H9 (cell line): ENCODE measurements around the gene CD81. TPM values are rescaled to one million over a fixed set of nuclear protein-coding genes. Genes with fewer than 3 reads are reported as not detected.

Source experiments
- DNase-seq: peaks from one replicate; pipeline ENCODE4 v3.0.0-alpha.2; 2017
- H2AFZ ChIP-seq: one replicate; pipeline ENCODE4 v1.6.1; 2013; ENCODE audit warnings: mild to moderate bottlenecking, low read length, control low read depth, moderate library complexity
- H2AK5ac ChIP-seq: 2 replicates; pipeline ENCODE4 v1.6.1; 2013; ENCODE audit warnings: low read length, control low read depth, mixed read lengths; ENCODE audit not compliant: insufficient read length
- H2BK120ac ChIP-seq: one replicate; pipeline ENCODE4 v1.6.1; 2013; ENCODE audit warnings: low read depth, mild to moderate bottlenecking, low read length, control low read depth, inconsistent platforms; ENCODE audit not compliant: poor library complexity, severe bottlenecking
- H2BK12ac ChIP-seq: 2 replicates; pipeline ENCODE4 v1.6.1; 2013; ENCODE audit warnings: low read length, control low read depth, mixed read lengths, low read depth; ENCODE audit not compliant: insufficient read length
- H2BK15ac ChIP-seq: 2 replicates; pipeline ENCODE4 v1.6.1; 2013; ENCODE audit warnings: low read depth, low read length, control low read depth
- H2BK20ac ChIP-seq: one replicate; pipeline ENCODE4 v1.6.1; 2013; ENCODE audit warnings: low read depth, mild to moderate bottlenecking, low read length, control low read depth, inconsistent platforms; ENCODE audit not compliant: poor library complexity, severe bottlenecking
- H2BK5ac ChIP-seq: 2 replicates; pipeline ENCODE4 v1.6.1; 2013; ENCODE audit warnings: low read length, control low read depth, mixed read lengths; ENCODE audit not compliant: insufficient read length
- H3K14ac ChIP-seq: 2 replicates; pipeline ENCODE4 v1.6.1; 2013; ENCODE audit warnings: low read length, control low read depth; ENCODE audit not compliant: insufficient read depth
- H3K18ac ChIP-seq: 2 replicates; pipeline ENCODE4 v1.6.1; 2013; ENCODE audit warnings: low read depth, mild to moderate bottlenecking, mixed read lengths, low read length, control low read depth; ENCODE audit not compliant: insufficient read length
- H3K23ac ChIP-seq: 2 replicates; pipeline ENCODE4 v1.6.1; 2013; ENCODE audit warnings: low read length, control low read depth, mixed read lengths, low read depth; ENCODE audit not compliant: insufficient read length
- H3K23me2 ChIP-seq: 2 replicates; pipeline ENCODE4 v1.6.1; 2013; ENCODE audit warnings: low read depth, mild to moderate bottlenecking, mixed read lengths, low read length, control low read depth; ENCODE audit not compliant: insufficient read length, poor library complexity, severe bottlenecking
- H3K27ac ChIP-seq: 2 replicates; pipeline ENCODE4 v1.5.1; 2013; ENCODE audit warnings: low read length, control low read depth, mixed read lengths, low read depth; ENCODE audit not compliant: insufficient read length
- H3K27me3 ChIP-seq: 2 replicates; pipeline ENCODE4 v1.6.1; 2013; ENCODE audit warnings: low read length, control low read depth, inconsistent platforms; ENCODE audit not compliant: insufficient read depth
- H3K4ac ChIP-seq: 2 replicates; pipeline ENCODE4 v1.6.1; 2013; ENCODE audit warnings: low read depth, mild to moderate bottlenecking, control low read depth, inconsistent platforms, low read length, moderate library complexity
- H3K4me1 ChIP-seq: 2 replicates; pipeline ENCODE4 v1.6.1; 2013; ENCODE audit warnings: low read length, control low read depth, inconsistent platforms; ENCODE audit not compliant: insufficient read depth
- H3K4me2 ChIP-seq: 2 replicates; pipeline ENCODE4 v1.6.1; 2013; ENCODE audit warnings: low read length, control low read depth, mixed read lengths; ENCODE audit not compliant: insufficient read length, insufficient read depth
- H3K56ac ChIP-seq: 2 replicates; pipeline ENCODE4 v1.6.1; 2013; ENCODE audit warnings: low read depth, mild to moderate bottlenecking, mixed read lengths, low read length, control low read depth; ENCODE audit not compliant: insufficient read length
- H3K79me1 ChIP-seq: 2 replicates; pipeline ENCODE4 v1.6.1; 2013; ENCODE audit warnings: low read depth, mild to moderate bottlenecking, moderate library complexity, low read length, control low read depth, inconsistent platforms; ENCODE audit not compliant: insufficient read depth, poor library complexity, severe bottlenecking
- H3K79me2 ChIP-seq: 2 replicates; pipeline ENCODE4 v1.6.1; 2013; ENCODE audit warnings: low read length, control low read depth, inconsistent platforms; ENCODE audit not compliant: insufficient read depth
- H3K9ac ChIP-seq: 2 replicates; pipeline ENCODE4 v1.6.1; 2013; ENCODE audit warnings: low read length, control low read depth, mixed read lengths; ENCODE audit not compliant: insufficient read length; ENCODE audit errors: extremely low read depth
- H3K9me3 ChIP-seq: one replicate; pipeline ENCODE4 v1.6.1; 2013; ENCODE audit warnings: low read depth, low read length, inconsistent platforms; ENCODE audit not compliant: control insufficient read depth
- H3T11ph ChIP-seq: one replicate; pipeline ENCODE4 v1.6.1; 2013; ENCODE audit warnings: mild to moderate bottlenecking, low read length, control low read depth, inconsistent platforms
- H4K20me1 ChIP-seq: one replicate; pipeline ENCODE4 v1.6.1; 2013; ENCODE audit not compliant: control insufficient read depth, insufficient read length, insufficient read depth
- H4K5ac ChIP-seq: 2 replicates; pipeline ENCODE4 v1.6.1; 2013; ENCODE audit warnings: low read depth, mild to moderate bottlenecking, mixed read lengths, low read length, control low read depth; ENCODE audit not compliant: insufficient read length
- H4K8ac ChIP-seq: replicated peaks from 2 replicates; pipeline ENCODE4 v1.6.1; 2013; ENCODE audit warnings: low read length, control low read depth, mixed read lengths, low read depth; ENCODE audit not compliant: insufficient read length
- H4K91ac ChIP-seq: 2 replicates; pipeline ENCODE4 v1.6.1; 2013; ENCODE audit warnings: low read depth, mild to moderate bottlenecking, moderate library complexity, mixed read lengths, low read length, control low read depth; ENCODE audit not compliant: insufficient read length
- H3K27ac Mint-ChIP-seq, 3 experiments: 2 replicates in 2 of 3; 3 replicates in 1 of 3; pipeline ENCODE4 v1.8.0; 2020 to 2021; ENCODE audit warnings: mixed read lengths in 3 of 3, mild to moderate bottlenecking in 1 of 3, moderate library complexity in 1 of 3
- H3K27me3 Mint-ChIP-seq: 2 replicates; pipeline ENCODE4 v1.8.0; 2021; ENCODE audit warnings: low read depth, mild to moderate bottlenecking, moderate library complexity, mixed read lengths
- H3K36me3 Mint-ChIP-seq, 3 experiments: 2 replicates in 2 of 3; 3 replicates in 1 of 3; pipeline ENCODE4 v1.8.0; 2020 to 2021; ENCODE audit warnings: low read depth in 3 of 3, mixed read lengths in 3 of 3; ENCODE audit not compliant: insufficient read depth in 1 of 3
- H3K4me1 Mint-ChIP-seq, 2 experiments: 2 replicates each; pipeline ENCODE4 v1.8.0; 2020; ENCODE audit warnings: mixed read lengths in 2 of 2
- H3K4me3 Mint-ChIP-seq, 2 experiments: 2 replicates in 1 of 2; 3 replicates in 1 of 2; pipeline ENCODE4 v1.8.0; 2020 to 2021; ENCODE audit warnings: mild to moderate bottlenecking in 2 of 2, mixed read lengths in 2 of 2, moderate library complexity in 1 of 2
- H3K9me3 Mint-ChIP-seq, 2 experiments: 2 replicates in 1 of 2; 3 replicates in 1 of 2; pipeline ENCODE4 v1.8.0; 2020; ENCODE audit warnings: mild to moderate bottlenecking in 2 of 2, mixed read lengths in 2 of 2, moderate library complexity in 1 of 2
- WGBS: extraction: QIAGEN DNeasy Blood & Tissue Kit; methylation state at CpG from one replicate; pipeline ENCODE4 v1.1.7; 2013; ENCODE audit warnings: missing lambda C conversion rate, low lambda C conversion rate, mixed read lengths; ENCODE audit not compliant: insufficient read length; ENCODE audit errors: extremely low coverage; 5-methylcytosine and 5-hydroxymethylcytosine counted together
- total RNA-seq: library from RNA; stranded (reverse); gene quantifications from 2 replicates; pipeline ENCODE4 v1.2.1, GENCODE V29; 2021
- TF ChIP-seq, protein P1 (sequence below): fragments of 200-600 bp; sonication (generic); conservative IDR thresholded peaks from 3 replicates; pipeline ENCODE4 v1.8.0; 2021; ENCODE audit warnings: antibody characterized with exemption, mild to moderate bottlenecking

Gene CD81
- total RNA-seq, 1 experiment from 2014 or later: 246 TPM

DNA sequence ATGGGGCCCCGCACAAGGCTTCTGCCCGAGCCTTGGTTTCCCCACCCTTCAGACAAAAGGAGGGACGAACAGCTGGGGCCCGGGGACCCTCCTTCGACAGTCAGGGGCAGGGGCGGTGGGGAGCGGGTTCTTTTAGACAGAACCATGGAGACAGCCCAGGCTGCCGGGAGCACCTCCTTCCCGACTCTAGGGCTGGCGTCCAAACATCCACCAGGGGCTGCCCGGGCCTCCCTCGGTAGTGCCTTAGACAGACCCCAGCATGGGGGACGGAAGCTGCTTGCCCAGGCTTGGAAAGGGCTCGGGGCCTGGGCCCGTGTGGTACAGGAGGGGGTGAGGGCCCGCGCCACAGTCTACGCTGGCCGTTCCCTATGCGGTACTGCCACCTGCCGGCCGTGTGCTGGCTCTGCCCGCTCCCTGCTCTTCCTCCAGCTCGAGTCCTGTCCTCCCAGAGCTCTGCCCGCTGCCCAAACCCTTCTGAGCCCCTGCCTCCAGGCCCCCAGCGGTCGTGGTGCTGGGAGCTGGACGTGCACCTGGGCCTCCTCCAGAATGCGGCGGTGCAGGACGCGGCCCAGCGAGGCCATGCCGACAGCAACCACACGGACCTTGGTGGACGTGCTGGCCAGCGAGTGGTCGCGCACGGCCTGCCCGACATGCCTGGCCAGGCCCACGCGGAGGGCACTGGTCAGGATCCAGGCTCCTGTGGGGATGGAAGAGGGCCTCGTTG lies 43.6 kb downstream of the CD81 start:
- Histone ChIP-seq H3K56ac (no peak overlapping the region), H2BK20ac (no peak overlapping the region), H4K5ac (no peak overlapping the region), H2BK5ac (no peak overlapping the region), H3K18ac (no peak overlapping the region), H3K27ac (no peak overlapping the region), H3T11ph (no peak overlapping the region), H3K9me3 (no peaks in the 10 kb centered on the region), H2AFZ (no peak overlapping the region), H3K79me1 (no peaks in the 10 kb centered on the region), H3K27me3 (no peaks in the 10 kb centered on the region), H3K79me2 (no peaks in the 10 kb centered on the region), H3K23me2 (no peaks in the 10 kb centered on the region), H3K9ac (no peak overlapping the region), H2BK120ac (no peak overlapping the region), H3K4me2 (no peak overlapping the region), H3K4me1 (no peaks in the 10 kb centered on the region), H3K4ac (no peak overlapping the region), H3K23ac (no peak overlapping the region), H2BK12ac (no peak overlapping the region), H4K20me1 (no peaks in the 10 kb centered on the region), H2BK15ac (no peak overlapping the region), H3K14ac (no peak overlapping the region), H2AK5ac (no peak overlapping the region), H4K8ac (no peak overlapping the region), H4K91ac (no peak overlapping the region)
- H3K27ac Mint-ChIP-seq: no peak overlapping the region
- no peaks in the 10 kb centered on the region; a peak in 1 of 5 replicates for H3K9me3 Mint-ChIP-seq
- peaks cover 15% of the 10 kb centered on the region for H3K27me3 Mint-ChIP-seq
- H3K36me3 Mint-ChIP-seq: no peaks in the 10 kb centered on the region
- H3K4me3 Mint-ChIP-seq: no peak overlapping the region
- WGBS: no CpG with 5 or more reads among the region's 44 CpGs
- DNase-seq: peak; percentile 90
- no peaks in the 10 kb centered on the region; a peak in 1 of 4 replicates for H3K4me1 Mint-ChIP-seq
- TF ChIP-seq, protein P1, sequence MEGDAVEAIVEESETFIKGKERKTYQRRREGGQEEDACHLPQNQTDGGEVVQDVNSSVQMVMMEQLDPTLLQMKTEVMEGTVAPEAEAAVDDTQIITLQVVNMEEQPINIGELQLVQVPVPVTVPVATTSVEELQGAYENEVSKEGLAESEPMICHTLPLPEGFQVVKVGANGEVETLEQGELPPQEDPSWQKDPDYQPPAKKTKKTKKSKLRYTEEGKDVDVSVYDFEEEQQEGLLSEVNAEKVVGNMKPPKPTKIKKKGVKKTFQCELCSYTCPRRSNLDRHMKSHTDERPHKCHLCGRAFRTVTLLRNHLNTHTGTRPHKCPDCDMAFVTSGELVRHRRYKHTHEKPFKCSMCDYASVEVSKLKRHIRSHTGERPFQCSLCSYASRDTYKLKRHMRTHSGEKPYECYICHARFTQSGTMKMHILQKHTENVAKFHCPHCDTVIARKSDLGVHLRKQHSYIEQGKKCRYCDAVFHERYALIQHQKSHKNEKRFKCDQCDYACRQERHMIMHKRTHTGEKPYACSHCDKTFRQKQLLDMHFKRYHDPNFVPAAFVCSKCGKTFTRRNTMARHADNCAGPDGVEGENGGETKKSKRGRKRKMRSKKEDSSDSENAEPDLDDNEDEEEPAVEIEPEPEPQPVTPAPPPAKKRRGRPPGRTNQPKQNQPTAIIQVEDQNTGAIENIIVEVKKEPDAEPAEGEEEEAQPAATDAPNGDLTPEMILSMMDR: peak; percentile 96
